MM.1S (cell line): Measurements from ENCODE around the gene SRI.

Experiments used
- DNase-seq: peaks from one replicate; pipeline ENCODE4 v3.0.0-alpha.2; 2015
- H2AFZ ChIP-seq: fragments of 300-600 bp; sonication (generic); 2 replicates; pipeline ENCODE4 v1.6.0; 2016; ENCODE audit warnings: antibody characterized with exemption, low read length
- H3F3A ChIP-seq: fragments of 300-600 bp; sonication (generic); 2 replicates; pipeline ENCODE4 v1.6.1; 2016; ENCODE audit warnings: mild to moderate bottlenecking, antibody characterized with exemption, low read length, moderate library complexity, mixed read lengths; ENCODE audit not compliant: insufficient read depth
- H3K27ac ChIP-seq: fragments of 300-600 bp; sonication (generic); 2 replicates; pipeline ENCODE4 v1.5.1; 2016; ENCODE audit warnings: mild to moderate bottlenecking, low read length
- H3K27me3 ChIP-seq: fragments of 300-600 bp; sonication (generic); replicated peaks from 2 replicates; pipeline ENCODE4 v1.6.0; 2016; ENCODE audit warnings: low read length; ENCODE audit not compliant: insufficient read depth
- H3K36me3 ChIP-seq: fragments of 300-600 bp; sonication (generic); replicated peaks from 2 replicates; pipeline ENCODE4 v1.6.1; 2016; ENCODE audit warnings: mild to moderate bottlenecking, low read length, mixed read lengths; ENCODE audit not compliant: insufficient read depth
- H3K4me1 ChIP-seq: fragments of 300-600 bp; sonication (generic); 2 replicates; pipeline ENCODE4 v1.6.1; 2016; ENCODE audit warnings: low read length, mixed read lengths
- H3K4me2 ChIP-seq: fragments of 300-600 bp; sonication (generic); 2 replicates; pipeline ENCODE4 v1.6.0; 2016; ENCODE audit warnings: low read depth, low read length
- H3K4me3 ChIP-seq: fragments of 300-600 bp; sonication (generic); 2 replicates; pipeline ENCODE4 v1.5.1; 2016; ENCODE audit warnings: low read length, mixed read lengths
- H3K79me2 ChIP-seq: fragments of 300-600 bp; sonication (generic); 2 replicates; pipeline ENCODE4 v1.6.1; 2016; ENCODE audit warnings: mixed run types, low read length, mixed read lengths
- H3K9ac ChIP-seq: fragments of 300-600 bp; sonication (generic); 2 replicates; pipeline ENCODE4 v1.6.1; 2016; ENCODE audit warnings: low read length, mixed read lengths
- H3K9me2 ChIP-seq: fragments of 300-600 bp; sonication (generic); replicated peaks from 2 replicates; pipeline ENCODE4 v1.6.1; 2016; ENCODE audit warnings: mild to moderate bottlenecking, low read length, mixed read lengths; ENCODE audit not compliant: insufficient read depth
- H3K9me3 ChIP-seq: fragments of 300-600 bp; sonication (generic); replicated peaks from 2 replicates; pipeline ENCODE4 v1.6.1; 2016; ENCODE audit warnings: mild to moderate bottlenecking, low read length, mixed read lengths; ENCODE audit not compliant: insufficient read depth
- H4K20me1 ChIP-seq: fragments of 300-600 bp; sonication (generic); 2 replicates; pipeline ENCODE4 v1.6.1; 2016; ENCODE audit warnings: mild to moderate bottlenecking, low read length, moderate library complexity, mixed read lengths; ENCODE audit not compliant: insufficient read depth
- EZH2 ChIP-seq: fragments of 300-600 bp; sonication (generic); optimal IDR thresholded peaks from 2 replicates; pipeline ENCODE3; 2017; ENCODE audit warnings: low read depth, mild to moderate bottlenecking, antibody characterized with exemption, low read length, mixed read lengths
- EZH2phosphoT487 ChIP-seq: fragments of 300-600 bp; sonication (generic); IDR thresholded peaks from 2 replicates; pipeline ENCODE4 v1.6.1; 2018; ENCODE audit warnings: antibody characterized with exemption, low read length
- TF ChIP-seq, protein P1 (sequence below): fragments of 300-600 bp; sonication (generic); IDR thresholded peaks from 2 replicates; pipeline ENCODE4 v1.5.1; 2016; ENCODE audit warnings: antibody characterized with exemption, low read length, mixed read lengths

SRI gene

DNA sequence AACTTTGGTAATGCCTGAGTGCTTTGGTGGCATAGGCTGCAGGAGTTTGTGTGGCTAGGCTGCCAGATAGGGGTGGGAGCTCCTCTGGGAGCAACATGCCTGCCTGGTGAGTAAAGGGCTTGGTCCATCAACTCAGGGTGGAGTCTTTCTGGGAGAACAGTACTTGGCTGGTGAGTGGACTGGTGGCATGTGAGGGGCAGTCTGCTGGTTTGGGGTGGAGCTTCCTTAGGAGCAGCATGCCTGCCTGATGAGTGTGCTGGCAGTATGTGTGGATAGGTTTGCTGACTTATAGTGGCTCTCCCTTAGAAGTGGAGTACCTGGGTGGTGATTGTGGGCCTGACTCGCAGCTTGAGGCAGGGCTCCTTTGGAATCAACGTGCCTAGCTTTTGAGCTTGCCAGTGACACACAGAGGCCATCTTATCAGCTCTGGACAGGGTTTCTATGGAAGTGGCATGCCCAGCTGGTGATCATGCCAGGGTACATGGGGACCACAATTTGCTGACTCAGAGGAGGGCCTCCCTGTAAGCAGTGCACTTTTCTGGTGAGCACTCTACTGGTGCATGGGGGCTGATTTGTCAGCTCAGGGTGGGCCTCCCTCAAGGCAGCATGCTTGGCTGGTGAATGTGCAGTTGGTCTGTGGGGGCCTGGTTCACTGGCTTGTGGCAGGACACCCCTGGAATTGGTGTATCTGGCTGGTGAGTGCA lies 35.0 kb upstream of the SRI start:
- no peaks in the 10 kb centered on the region for H3K4me1 ChIP-seq
- no peak for DNase-seq
- no peaks in the 10 kb centered on the region for H3K9me2 ChIP-seq
- no peak overlapping the region for H2AFZ ChIP-seq
- H3K79me2 ChIP-seq: no peaks in the 10 kb centered on the region
- no peaks in the 10 kb centered on the region for H3K27me3 ChIP-seq
- no peaks in the 10 kb centered on the region for H3K9me3 ChIP-seq
- H3F3A ChIP-seq: no peaks in the 10 kb centered on the region
- no peak overlapping the region for H3K27ac ChIP-seq
- H3K9ac ChIP-seq: no peak overlapping the region
- TF ChIP-seq, protein P1, sequence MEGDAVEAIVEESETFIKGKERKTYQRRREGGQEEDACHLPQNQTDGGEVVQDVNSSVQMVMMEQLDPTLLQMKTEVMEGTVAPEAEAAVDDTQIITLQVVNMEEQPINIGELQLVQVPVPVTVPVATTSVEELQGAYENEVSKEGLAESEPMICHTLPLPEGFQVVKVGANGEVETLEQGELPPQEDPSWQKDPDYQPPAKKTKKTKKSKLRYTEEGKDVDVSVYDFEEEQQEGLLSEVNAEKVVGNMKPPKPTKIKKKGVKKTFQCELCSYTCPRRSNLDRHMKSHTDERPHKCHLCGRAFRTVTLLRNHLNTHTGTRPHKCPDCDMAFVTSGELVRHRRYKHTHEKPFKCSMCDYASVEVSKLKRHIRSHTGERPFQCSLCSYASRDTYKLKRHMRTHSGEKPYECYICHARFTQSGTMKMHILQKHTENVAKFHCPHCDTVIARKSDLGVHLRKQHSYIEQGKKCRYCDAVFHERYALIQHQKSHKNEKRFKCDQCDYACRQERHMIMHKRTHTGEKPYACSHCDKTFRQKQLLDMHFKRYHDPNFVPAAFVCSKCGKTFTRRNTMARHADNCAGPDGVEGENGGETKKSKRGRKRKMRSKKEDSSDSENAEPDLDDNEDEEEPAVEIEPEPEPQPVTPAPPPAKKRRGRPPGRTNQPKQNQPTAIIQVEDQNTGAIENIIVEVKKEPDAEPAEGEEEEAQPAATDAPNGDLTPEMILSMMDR: no peak
- TF ChIP-seq EZH2: no peak
- TF ChIP-seq EZH2phosphoT487: no peak
- no peak overlapping the region for H3K4me3 ChIP-seq
- H3K4me2 ChIP-seq: no peak overlapping the region
- no peaks in the 10 kb centered on the region for H4K20me1 ChIP-seq
- H3K36me3 ChIP-seq: no peaks in the 10 kb centered on the region

DNA sequence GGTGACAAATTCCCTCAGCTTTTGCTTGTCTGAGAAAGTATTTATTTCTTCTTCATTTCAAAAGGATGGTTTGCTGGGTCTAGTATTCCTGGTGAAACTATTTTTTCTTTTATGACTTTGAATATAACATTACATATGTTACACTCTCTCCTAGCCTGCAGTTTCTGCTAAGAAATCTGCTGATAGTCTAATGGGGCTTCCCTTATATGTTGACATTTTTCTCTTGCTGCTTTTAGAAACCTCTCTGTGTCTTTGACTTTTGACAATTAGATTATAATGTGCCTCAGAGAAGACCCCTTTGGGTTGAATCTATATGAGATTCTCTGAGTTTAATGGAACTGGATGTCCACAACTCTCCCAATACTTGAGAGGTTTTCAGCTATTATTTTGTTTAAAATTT lies 33.8 kb upstream of the SRI start:
- Histone ChIP-seq H3K27me3 (no peaks in the 10 kb centered on the region), H3K9me2 (no peaks in the 10 kb centered on the region), H3K36me3 (no peaks in the 10 kb centered on the region), H2AFZ (no peak overlapping the region), H3F3A (no peaks in the 10 kb centered on the region), H3K9ac (no peak overlapping the region), H3K4me3 (no peak overlapping the region), H3K79me2 (no peaks in the 10 kb centered on the region), H3K4me1 (no peaks in the 10 kb centered on the region), H3K27ac (no peak overlapping the region), H3K9me3 (no peaks in the 10 kb centered on the region), H4K20me1 (no peaks in the 10 kb centered on the region), H3K4me2 (no peak overlapping the region)
- no peak for DNase-seq
- TF ChIP-seq, protein P1: no peak
- no peak for TF ChIP-seq EZH2
- TF ChIP-seq EZH2phosphoT487: no peak

DNA sequence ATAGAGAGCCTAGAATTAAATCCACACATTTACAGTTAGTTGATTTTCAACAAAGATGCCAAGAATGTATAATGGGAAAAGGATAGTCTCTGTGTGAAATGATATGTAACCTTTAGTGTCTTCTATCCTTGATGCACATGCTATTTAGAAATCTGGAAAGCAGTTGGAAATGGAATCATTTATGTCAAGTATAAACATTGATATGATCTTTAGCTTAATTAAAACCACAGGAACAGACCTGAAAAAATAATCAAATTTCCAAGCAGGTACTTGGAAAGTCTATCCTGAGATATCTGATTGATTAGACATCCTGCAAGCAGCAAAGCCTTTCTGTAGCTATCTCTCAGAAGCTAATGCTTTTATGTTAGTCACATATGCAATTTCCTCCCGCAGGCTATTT lies 24.4 kb upstream of the SRI start:
- no peak for DNase-seq
- Histone ChIP-seq H3K9me3 (no peaks in the 10 kb centered on the region), H3K4me1 (no peaks in the 10 kb centered on the region), H4K20me1 (no peaks in the 10 kb centered on the region), H3K4me2 (no peak overlapping the region), H3K9ac (no peak overlapping the region), H3K27ac (no peak overlapping the region), H3K4me3 (no peak overlapping the region), H2AFZ (no peak overlapping the region), H3K79me2 (no peaks in the 10 kb centered on the region), H3K27me3 (no peaks in the 10 kb centered on the region), H3K36me3 (no peaks in the 10 kb centered on the region), H3K9me2 (no peaks in the 10 kb centered on the region), H3F3A (no peaks in the 10 kb centered on the region)
- TF ChIP-seq EZH2phosphoT487 (no peak), EZH2 (no peak)
- TF ChIP-seq, protein P1: no peak
